Upper lobe of right lung (tissue), 1 donor: ENCODE measurements around the gene TLR8. TPM values are rescaled to one million over a fixed set of nuclear protein-coding genes. Genes with fewer than 3 reads are reported as not detected.

Experiments
- ATAC-seq: fragments of 200-7000 bp; cut with Tn5 transposase; one replicate; pipeline ENCODE4 v1.9.1; 2020; ENCODE audit warnings: mild to moderate bottlenecking, moderate library complexity
- DNase-seq: peaks from one replicate; pipeline ENCODE4 v3.0.0-alpha.2; 2020
- H3K27ac ChIP-seq: fragments of 200-600 bp; one replicate; pipeline ENCODE4 v1.8.0; 2022
- H3K27me3 ChIP-seq: fragments of 200-600 bp; one replicate; pipeline ENCODE4 v1.8.0; 2022; ENCODE audit warnings: mild to moderate bottlenecking
- H3K36me3 ChIP-seq: fragments of 200-600 bp; one replicate; pipeline ENCODE4 v1.8.0; 2022
- H3K4me1 ChIP-seq: fragments of 200-600 bp; one replicate; pipeline ENCODE4 v1.8.0; 2022
- H3K4me3 ChIP-seq: fragments of 200-600 bp; one replicate; pipeline ENCODE4 v1.8.0; 2022; ENCODE audit warnings: mild to moderate bottlenecking
- H3K9me3 ChIP-seq: fragments of 200-600 bp; one replicate; pipeline ENCODE4 v1.8.0; 2022
- CTCF ChIP-seq: fragments of 200-600 bp; IDR thresholded peaks from one replicate; pipeline ENCODE4 v1.8.0; 2022; ENCODE audit warnings: antibody characterized with exemption
- intact Hi-C: fragments of 100-400 bp; cut with DNase I; formaldehyde crosslinking; loops from one replicate; pipeline ENCODE4 v1.11.0; 2022
- total RNA-seq: library from RNA; stranded (reverse); fragmentation: NEBNext Ultra II Directional; extraction: Animal tissue kit (Norgen Biotek cat#: 25700); gene quantifications from one replicate; pipeline ENCODE4 v1.2.1, GENCODE V29; 2021
- donor health status: DM: no; HTN: yes; CAD: no; lungs with severe emphysema.

TLR8 gene
- total RNA-seq, 1 donor from 2014 or later, result 17.8 TPM

DNA sequence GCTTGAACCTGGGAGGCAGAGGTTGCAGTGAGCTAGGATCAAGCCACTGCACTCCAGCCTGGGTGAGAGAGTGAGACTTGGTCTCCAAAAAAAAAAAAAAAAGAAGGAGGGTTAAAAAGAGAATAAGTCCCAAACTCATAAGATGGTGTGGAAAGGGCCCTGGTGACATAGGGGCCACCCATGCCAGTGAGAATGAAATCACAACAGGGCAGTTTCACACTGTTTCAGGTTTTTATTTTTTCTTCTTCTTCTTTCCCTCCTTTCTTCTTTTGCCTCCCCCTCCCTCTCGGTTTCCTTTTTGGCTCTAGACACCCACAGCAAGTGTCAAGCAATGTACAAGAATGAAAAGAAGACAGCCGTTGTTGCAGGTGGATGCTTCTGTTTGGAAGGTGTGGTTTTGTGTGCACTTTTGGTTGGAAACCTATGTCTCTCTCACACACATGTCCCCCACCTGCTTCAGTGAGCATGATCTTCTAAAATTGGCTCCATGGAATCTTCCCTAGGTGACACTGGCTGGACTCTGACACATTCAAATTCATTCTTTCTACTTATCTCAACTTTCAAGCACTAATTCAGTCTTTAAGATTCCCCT is 14.4 kb upstream of the TLR8 start:
- Histone ChIP-seq H3K4me1 (no peaks in the 10 kb centered on the region), H3K36me3 (no peaks in the 10 kb centered on the region), H3K27ac (no peak overlapping the region), H3K27me3 (no peaks in the 10 kb centered on the region), H3K9me3 (no peaks in the 10 kb centered on the region), H3K4me3 (no peak overlapping the region)
- DNase-seq, result no peak
- no peak for ATAC-seq
- intact Hi-C loops, result loop anchor here (10.0 kb wide), 1 partner anchor 77 kb away; no protein-coding TSS in a partner anchor
- TF ChIP-seq CTCF, result no peak

DNA sequence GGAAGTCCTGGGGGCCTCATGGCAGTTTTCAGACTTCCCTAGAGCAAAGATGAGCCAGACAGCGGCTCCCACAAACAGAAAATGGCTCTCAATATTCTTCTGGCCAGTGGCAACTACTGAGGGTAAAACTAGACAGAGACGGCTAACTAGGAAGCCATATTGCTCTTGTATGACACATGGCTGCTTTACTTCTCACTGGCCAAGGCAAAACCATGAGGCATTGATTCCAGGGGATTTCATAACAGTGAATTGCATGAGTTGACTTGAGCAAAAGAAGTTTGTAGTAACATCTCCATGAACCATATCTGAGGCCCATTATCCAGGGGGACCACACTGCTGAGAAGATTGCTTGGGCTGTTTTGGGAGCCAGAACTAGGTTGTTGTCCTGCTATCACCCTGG is 13.7 kb upstream of the TLR8 start:
- DNase-seq, result no peak
- no peaks in the 10 kb centered on the region for H3K9me3 ChIP-seq
- no peak for TF ChIP-seq CTCF

GRCh38 chrX:12894074-12895030 is 12.1 kb upstream of the TLR8 start:
- Histone ChIP-seq H3K27ac (no peak overlapping the region), H3K4me3 (no peak overlapping the region), H3K4me1 (no peaks in the 10 kb centered on the region), H3K9me3 (no peaks in the 10 kb centered on the region), H3K36me3 (no peaks in the 10 kb centered on the region), H3K27me3 (no peaks in the 10 kb centered on the region)
- DNase-seq, result no peak
- intact Hi-C loops, result loop anchor here (10.0 kb wide), 1 partner anchor 80 kb away; no protein-coding TSS in a partner anchor
- ATAC-seq, result peak; percentile 66
- TF ChIP-seq CTCF, result peak; percentile 64

More for the DNA sequence above, 13.7 kb upstream of the TLR8 start:
- no peaks in the 10 kb centered on the region for H3K4me1 ChIP-seq
- intact Hi-C loops, result loop anchor here (10.0 kb wide), 1 partner anchor 78 kb away; no protein-coding TSS in a partner anchor
- no peak overlapping the region for H3K27ac ChIP-seq
- no peaks in the 10 kb centered on the region for H3K27me3 ChIP-seq
- H3K36me3 ChIP-seq, result no peaks in the 10 kb centered on the region
- H3K4me3 ChIP-seq, result no peak overlapping the region
- no peak for ATAC-seq

GRCh38 chrX:12895866-12896265 is 10.6 kb upstream of the TLR8 start:
- DNase-seq, result no peak
- Histone ChIP-seq H3K27me3 (no peaks in the 10 kb centered on the region), H3K27ac (no peak overlapping the region), H3K36me3 (no peaks in the 10 kb centered on the region), H3K9me3 (no peaks in the 10 kb centered on the region), H3K4me3 (no peak overlapping the region), H3K4me1 (no peaks in the 10 kb centered on the region)
- intact Hi-C loops, result loop anchor here (10.0 kb wide), 1 partner anchor 81 kb away; no protein-coding TSS in a partner anchor
- TF ChIP-seq CTCF, result no peak
- no peak for ATAC-seq

GRCh38 chrX:12896935-12897334 is 9.5 kb upstream of the TLR8 start:
- Histone ChIP-seq H3K4me3 (no peak overlapping the region), H3K4me1 (no peaks in the 10 kb centered on the region), H3K36me3 (no peaks in the 10 kb centered on the region), H3K9me3 (no peaks in the 10 kb centered on the region), H3K27me3 (no peaks in the 10 kb centered on the region), H3K27ac (no peak overlapping the region)
- intact Hi-C loops, result loop anchor here (10.0 kb wide), 1 partner anchor 82 kb away; no protein-coding TSS in a partner anchor
- DNase-seq (no peak), ATAC-seq (peak; percentile 71)
- TF ChIP-seq CTCF, result no peak
